Esophagus muscularis mucosa (tissue), 2 donors: ENCODE measurements around the gene MAMDC4.

Source experiments
- EP300 ChIP-seq: sonication (generic); formaldehyde crosslinking; IDR thresholded peaks from one replicate; pipeline ENCODE4 v1.6.1; 2017; ENCODE audit warnings: antibody characterized with exemption
- POLR2A ChIP-seq: fragments of 450-650 bp; IDR thresholded peaks from one replicate; pipeline ENCODE4 v1.6.1; 2017; ENCODE audit warnings: antibody characterized with exemption, moderate library complexity, mild to moderate bottlenecking, low read depth

- TF ChIP-seq POLR2A (peak; percentile 73), EP300 (no peak)
Measured at GRCh38 chr9:136849038-136849959, 2.8 kb upstream of the MAMDC4 start, which contains the start of gene PHPT1.
